HG02943 (cell line): ENCODE measurements around the gene PLA2G3.
"Not testable (repeated sequence)": the region's sequence is repeated elsewhere in the genome, so short reads cannot be mapped to it uniquely, and the experiment has no call there.

ENCODE experiments used
- ATAC-seq: cut with Tn5 transposase; IDR thresholded peaks from one replicate; pipeline ENCODE4 v1.9.1; 2021; ENCODE audit warnings: mild to moderate bottlenecking, low read depth, moderate library complexity; ENCODE audit not compliant: unreplicated experiment

Gene PLA2G3, protein sequence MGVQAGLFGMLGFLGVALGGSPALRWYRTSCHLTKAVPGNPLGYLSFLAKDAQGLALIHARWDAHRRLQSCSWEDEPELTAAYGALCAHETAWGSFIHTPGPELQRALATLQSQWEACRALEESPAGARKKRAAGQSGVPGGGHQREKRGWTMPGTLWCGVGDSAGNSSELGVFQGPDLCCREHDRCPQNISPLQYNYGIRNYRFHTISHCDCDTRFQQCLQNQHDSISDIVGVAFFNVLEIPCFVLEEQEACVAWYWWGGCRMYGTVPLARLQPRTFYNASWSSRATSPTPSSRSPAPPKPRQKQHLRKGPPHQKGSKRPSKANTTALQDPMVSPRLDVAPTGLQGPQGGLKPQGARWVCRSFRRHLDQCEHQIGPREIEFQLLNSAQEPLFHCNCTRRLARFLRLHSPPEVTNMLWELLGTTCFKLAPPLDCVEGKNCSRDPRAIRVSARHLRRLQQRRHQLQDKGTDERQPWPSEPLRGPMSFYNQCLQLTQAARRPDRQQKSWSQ

DNA sequence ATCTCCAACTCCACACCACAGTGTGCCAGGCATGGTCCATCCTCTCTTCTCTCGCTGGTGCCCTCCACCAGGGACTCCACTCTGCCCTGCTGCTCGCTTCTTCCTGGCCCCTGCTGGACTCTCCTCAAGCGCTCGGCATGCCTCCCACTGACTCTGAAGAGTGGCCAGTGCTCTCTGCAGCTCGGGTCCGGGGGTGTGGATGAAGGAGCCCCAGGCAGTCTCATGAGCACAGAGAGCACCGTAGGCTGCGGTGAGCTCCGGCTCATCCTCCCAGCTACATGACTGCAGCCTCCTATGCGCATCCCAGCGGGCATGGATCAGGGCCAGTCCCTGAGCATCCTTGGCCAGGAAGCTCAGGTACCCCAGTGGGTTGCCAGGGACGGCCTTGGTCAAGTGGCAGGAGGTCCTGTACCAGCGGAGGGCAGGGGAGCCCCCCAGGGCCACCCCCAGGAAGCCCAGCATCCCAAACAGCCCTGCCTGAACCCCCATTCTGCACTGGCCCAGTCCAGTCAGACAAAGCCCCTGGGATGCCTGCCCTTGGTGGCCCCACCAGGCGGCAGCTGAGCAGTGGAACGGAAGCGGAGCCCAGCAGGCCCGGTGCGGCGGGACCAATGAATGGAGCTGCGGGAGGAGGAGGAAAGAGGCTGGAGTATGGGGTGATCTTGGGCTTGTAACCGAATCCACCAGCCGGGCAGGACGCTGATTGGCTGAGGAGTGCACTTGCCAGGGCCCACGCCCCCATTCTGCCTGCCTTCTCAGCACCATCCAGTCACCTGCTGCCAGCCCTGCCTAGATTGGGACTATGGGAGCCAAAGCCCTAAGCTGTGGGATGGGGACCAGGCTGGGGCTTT lies at the start of gene PLA2G3:
Gene PLA2G3, minus strand, starts transcription at position 643 of the 851 bp plus-strand sequence. Its CDS starts 154 bp downstream, at position 489.
- ATAC-seq, result no peak

DNA sequence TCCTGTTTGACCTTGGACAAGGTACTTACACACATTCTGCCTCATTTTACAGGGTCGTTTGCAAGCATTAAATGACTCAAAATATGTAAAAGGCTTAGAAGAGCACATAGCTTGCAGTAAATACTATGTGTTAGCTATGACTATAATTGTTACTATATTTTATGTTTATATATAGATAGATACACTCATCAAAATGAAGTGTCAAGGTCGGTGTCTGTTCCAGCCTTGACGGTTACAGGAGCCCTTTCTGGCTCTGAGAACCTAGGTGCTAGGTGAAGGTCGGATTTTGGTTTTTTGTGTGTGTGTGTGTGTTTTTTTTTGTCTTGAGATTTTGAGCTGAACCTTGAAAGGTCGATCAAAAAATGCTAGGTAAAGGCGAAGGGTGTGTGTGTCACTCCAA lies 47.3 kb upstream of the PLA2G3 start:
- ATAC-seq, result no peak

DNA sequence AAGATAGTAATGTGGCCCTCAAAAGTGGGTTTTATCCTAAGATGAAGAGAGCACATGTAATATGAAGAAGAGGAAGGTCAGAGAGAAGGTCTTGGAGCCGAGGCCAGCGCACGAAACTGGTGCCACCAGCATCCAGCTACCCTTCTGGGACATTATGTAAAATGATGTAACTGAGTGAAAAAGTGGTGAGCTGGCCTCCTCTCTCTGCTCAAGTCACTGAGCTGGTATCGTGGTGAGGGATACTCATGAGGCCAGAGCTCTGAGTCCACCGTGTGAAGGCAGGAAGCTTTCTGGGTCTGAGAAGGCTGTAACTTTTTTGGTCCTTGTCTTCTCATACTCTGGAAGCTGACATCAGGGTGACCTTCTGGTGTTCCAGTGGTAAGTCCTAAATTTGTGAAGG lies 44.7 kb upstream of the PLA2G3 start:
- ATAC-seq, result no peak

DNA sequence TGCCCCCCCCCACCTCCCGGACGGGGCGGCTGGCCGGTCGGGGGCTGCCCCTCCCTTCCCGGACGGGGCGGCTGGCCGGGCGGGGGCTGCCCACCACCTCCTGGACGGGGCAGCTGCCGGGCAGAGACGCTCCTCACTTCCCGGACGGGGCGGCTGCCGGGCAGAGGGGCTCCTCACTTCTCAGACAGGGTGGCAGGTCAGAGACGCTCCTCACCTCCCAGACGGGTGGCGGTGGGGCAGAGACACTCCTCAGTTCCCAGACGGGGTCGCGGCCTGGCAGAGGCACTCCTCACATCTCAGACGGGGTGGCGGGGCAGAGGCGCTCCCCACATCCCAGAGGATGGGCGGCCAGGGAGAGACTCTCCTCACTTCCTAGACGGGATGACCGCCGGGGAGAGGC lies 43.7 kb upstream of the PLA2G3 start:
- ATAC-seq, result no peak

DNA sequence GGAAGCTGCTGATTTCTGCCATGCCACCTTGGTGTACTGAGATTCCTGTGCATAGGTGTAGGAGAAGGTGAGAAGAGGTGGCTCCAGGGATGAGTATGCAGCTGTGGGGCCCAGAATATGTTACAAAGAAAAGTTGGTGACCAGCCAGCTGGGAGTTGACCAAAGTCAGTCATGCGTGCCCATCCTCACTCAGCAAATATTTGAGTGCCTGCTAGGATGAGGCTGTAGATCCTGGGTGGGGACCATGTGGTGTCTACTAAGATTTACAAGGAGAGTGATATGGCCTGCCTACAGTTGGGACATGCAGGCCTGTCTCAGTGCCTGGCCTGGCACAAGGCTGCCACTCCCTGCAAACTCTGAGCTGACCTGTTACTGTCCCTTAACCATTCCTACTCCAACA lies 39.0 kb upstream of the PLA2G3 start:
- ATAC-seq, result no peak

DNA sequence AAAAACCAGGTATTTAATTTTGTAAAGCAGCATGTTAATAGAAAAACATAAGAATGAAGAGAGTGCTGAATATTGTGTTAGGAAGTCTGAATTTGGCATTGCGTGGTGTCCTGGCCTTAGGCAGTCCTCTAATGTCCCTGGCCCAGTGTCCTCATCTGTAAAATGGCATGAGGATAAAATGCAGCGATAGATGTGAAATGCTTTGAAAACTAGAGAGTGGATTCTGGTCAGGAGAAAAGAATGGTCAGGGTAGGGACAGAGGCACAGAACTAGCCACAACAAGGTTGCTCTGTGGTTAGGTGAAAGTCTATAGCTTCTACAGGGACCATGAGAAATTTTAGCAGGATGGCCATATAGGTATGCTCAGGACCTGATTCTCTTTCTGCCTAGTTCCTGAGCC lies 38.6 kb upstream of the PLA2G3 start:
- no peak for ATAC-seq

DNA sequence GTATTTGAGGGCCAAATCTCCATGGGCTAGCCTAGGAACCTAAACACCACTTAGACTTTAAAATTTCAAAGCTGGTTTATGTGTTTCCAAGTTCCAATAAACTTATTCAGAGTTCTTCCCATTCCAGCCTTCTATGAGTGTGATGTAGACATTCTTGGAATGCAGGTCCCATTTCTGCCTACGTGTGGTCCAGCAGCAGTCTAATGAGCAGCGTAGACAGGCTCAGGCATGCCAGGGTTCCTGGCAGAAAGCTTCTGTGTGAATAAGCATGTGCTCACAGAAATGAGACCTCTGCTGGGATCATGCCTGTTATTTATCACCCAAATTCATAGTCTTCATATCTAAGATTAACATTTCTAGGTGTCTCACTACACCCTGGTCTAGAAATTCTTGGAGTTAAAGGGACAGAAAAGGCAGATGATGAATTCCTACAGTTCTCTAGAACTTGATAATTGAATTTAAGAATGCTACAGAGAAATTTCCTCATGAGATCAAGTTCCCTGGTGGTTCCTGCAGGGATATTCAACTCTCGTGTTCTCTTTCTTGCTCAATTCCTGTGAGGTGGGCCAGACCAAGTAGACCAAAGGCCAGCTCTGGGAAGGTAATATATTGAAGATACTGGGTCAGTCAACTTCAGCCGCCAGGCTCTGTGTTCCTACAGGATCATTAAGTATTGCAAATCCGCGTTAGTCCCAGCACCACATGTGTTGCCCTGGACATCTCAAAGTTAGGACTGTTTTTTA lies 37.3 kb upstream of the PLA2G3 start:
- ATAC-seq, result no peak

DNA sequence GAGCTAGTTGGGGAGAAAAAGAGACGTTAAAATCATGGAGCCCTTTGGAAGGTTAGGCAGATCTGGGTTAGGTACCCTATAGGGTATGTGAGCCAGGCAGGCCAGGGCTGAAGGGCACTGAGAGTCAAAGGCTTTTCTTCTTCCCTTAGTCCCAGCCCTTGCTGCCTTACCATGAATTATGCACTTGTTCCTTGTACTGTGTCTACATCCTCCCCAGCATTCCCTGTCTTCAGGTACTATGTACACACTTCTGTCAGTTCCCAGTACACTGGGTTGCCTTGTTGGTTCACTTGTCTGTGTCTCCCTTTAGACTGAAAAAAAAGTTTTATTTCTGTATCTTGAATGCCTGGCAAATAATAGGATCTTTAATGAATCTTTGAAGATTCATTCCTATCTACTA lies 36.6 kb upstream of the PLA2G3 start:
- no peak for ATAC-seq

DNA sequence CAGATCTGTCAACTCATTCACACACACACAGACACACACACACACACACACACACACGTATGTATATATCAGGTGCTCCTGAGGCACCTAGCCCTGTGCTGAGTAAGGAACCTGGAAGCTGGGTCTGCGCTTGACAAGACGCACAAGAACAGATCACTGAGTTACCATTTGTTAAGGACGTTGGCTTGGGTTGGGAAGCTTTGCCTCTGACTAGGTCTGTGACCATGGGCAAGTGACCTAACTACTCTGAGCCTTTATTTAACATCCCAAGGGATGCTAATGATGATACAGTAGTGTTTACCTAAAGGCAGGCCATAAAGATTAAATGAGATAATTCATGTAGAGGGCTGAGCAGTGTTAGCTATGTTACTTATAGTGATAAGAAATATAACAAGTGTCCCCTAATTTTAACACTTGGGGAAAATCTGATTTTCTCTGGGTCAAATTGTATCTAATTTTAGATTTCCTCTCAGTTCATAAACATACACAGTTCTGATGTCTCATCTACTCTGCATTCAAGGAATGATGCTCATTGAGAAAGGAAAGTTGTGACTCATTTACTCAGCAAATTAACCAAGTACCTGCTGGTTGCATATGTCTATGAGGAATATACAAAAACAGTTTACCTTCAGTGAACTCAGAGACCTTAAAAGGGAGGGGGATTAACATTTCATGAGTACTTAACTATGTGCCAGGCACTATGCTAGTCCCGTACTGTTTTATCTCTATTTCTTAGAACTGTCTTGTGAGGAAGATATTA lies 33.3 kb upstream of the PLA2G3 start:
- ATAC-seq, result no peak

DNA sequence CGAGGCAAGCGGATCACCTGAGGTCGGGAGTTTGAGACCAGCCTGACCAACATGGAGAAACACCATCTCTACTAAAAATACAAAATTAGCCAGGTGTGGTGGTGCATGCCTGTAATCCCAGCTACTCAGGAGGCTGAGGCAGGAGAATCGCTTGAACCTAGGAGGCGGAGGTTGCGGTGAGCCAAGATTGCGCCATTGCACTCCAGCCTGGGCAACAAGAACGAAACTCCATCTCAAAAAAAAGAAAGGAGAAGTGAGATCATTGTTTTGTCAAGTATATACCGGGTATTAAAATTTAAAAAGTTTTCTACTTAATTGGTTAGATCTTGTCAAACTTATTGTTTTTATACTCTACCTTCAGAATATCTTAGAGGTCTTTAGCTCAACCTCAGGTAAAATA lies 31.4 kb upstream of the PLA2G3 start:
- not testable (repeated sequence) for ATAC-seq

DNA sequence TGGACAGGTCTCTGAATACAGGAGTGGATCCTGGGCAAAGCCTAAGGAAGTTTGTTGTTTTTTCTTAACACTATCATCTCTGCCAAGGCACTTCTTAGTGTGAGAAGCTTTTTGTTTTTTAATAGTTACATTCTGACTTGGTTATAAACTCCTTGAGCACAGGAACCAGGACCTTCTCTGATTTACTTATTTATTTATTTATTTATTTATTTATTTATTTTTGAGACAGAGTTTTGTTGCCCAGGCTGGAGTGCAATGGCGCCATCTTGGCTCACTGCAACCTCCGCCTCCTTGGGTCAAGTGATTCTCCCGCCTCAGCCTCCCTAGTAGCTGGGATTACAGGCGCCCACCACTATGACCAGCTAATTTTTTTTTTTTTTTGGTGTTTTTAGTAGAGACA lies 30.7 kb upstream of the PLA2G3 start:
- ATAC-seq, result no peak

DNA sequence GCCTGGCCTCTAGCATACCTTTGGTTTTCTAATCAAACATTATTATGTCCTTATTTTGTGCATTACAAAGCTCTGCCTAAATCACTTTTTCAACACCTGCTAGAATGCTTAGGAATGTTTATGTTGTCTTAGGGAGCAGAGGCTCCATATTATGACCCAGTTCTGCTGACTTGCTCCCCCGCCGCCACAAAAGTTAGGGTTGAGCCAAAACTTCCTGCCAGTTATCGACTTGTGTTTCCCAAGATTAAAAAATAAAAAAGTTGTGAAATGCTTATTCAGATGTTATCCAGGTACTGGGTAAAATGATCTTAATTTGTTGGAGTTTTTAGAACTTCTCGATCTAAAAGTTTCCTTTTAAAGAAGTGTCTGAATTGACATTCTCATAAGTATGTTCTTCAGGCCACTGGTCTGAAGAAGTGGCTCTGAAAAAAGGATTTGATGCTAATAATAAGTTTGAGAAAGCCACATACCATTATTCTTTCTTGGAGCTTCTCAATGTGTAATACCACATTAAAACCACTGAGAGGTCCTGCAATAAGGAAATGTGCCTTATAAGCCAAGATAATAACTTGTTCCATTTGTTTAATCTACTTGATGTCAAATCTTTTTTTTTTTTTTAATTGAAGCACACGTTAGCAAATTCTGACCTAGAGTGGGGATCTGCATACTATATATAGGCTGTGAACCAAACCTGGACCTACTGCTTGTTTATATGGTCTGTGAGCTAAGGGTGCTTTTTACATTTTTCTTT lies 21.9 kb upstream of the PLA2G3 start:
- ATAC-seq, result no peak

DNA sequence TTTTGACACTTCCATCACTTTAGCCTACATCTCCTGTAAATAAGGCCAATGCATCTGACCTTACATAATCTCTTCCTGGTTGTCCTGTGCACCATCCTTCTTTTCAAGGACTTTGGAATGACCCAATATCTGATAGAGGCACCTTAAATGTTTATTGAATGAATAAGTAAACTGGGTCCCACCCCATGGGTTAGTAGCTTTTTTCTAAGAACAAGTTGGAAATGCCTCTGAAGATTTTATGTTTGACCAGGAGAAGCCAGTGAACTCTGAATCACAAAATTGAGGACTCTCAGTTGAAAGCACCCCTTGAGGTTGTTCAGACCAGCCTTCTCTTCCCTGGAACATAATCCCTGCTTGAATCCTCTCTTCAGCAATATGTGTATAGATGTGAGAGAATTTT lies 21.1 kb upstream of the PLA2G3 start:
- no peak for ATAC-seq

DNA sequence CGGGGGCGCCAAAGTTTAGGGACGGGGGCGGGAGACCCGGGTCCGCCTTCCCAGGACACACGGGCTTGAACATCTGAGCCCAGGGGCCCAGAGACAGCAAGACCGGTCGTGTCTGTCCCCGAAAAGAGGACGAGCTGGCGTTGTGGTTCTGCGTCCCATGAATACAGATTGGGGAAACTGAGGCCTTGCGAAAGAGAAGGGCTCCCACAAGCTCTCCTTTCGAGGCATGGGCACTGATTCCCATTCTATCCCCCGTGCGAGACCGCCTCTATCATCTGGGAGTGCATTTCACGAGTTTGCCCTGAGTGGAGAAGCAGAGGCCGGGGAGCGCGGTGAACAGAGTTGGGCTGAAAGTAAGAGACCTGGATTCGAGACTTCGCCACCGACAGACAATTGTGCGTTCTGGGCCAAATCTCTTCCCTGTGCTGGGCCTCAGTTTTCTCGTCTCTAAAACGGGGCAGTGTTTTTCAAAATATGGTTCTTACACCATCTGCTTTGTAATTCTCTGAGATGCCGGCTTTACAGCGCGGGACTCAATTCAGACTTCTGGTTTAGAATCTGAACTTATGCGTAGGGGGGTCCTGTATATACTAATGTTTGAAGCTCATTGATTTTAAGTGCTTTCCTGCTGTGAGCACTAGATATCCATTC lies 20.1 kb upstream of the PLA2G3 start:
- ATAC-seq, result no peak

DNA sequence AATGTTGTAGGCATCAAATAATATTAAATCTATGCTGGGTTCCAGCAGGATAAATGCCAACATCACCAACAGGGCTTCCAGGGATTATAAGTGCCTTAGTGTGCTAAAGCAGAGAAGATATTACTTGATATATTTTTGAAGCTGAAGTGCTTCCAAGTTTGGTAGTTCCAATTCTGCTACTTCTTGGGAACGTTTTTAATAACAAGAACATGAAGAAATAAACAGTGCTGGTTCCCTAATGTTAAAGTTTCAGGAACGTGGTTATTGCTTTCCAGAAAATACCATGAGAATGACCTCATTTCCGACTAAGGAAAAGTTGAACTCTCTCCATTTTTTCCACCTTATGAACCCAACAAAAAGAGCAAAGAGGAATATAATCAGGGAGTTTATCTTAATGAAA lies 15.1 kb upstream of the PLA2G3 start:
- no peak for ATAC-seq

DNA sequence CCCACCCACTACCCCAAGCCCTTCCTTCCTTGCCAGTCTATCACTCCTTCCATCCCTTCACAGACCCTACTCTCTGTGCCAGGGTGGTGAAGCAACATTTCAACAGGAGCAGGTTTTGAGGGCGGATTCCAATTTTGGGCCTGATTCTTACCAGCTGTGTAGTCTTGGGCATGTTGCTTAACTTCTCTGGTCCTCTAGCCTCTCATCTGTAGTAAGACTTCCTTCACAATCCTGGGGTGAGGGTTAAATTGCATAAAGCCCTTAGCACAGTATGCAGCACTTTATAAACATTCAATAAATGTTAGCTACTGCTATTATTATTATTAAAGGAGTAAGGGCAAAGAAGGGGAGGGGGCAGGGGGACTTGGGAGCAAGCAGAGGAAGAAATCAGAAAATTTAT lies 14.7 kb upstream of the PLA2G3 start:
- ATAC-seq, result no peak

DNA sequence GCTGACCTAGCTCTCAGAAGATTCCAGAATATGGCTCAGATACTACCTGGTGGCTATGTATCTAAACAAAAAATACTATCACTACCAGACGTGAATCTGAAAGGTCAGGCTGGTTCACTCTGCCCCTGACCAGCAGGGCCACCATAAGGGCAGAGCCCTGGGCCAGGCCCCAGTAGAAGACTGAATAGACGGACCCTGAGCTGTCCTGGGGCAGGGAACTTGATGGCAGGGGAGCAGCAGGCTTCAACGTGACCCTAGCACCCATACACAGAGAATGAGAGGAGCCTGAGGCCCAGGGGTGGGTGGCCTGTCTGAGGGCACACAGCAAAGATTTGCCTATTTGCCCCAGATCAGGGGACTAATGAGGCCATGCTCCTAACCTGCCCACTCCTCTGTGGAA lies 13.0 kb upstream of the PLA2G3 start:
- no peak for ATAC-seq

DNA sequence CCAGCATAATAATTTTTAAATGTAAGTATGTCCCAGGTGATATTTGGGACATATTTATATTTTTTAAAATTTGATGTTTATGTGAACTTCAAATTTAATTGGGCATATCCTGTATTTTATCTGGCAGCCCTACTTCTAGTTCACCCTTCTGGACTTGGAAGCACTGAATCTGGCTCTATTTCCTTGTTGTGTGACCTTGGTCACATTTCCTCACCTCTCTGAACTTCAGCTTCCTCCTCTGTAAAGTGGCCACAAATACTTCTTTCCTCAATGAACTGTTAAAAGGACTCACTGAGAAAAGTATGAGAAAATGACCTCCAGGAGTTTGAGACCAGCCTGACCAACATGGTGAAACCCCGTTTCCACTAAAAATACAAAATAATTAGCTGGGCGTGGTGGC lies 11.6 kb upstream of the PLA2G3 start:
- no peak for ATAC-seq

DNA sequence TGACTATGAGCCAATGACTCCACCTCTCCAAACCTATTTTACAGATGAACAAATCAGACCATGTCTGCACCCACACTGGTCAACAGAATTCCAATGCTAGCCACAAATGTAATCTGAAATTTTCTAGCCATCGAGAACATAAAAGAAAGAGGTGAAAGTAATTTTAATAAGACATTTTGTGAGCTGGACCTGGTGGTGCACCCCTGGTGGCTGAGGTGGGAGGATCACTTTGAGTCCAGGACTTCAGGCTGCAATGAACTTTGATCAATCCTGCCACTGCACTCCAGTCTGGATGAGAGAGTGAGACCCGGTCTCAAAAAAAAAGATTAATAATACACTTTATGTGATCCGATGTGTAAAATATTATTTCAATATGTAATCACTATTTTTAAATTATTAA lies 10.3 kb upstream of the PLA2G3 start:
- no peak for ATAC-seq
